ENCODE results near the gene SFRP2.
A peak's percentile ranks its signal among the peaks of the same experiment; 100 is the strongest.

SFRP2 gene

DNA sequence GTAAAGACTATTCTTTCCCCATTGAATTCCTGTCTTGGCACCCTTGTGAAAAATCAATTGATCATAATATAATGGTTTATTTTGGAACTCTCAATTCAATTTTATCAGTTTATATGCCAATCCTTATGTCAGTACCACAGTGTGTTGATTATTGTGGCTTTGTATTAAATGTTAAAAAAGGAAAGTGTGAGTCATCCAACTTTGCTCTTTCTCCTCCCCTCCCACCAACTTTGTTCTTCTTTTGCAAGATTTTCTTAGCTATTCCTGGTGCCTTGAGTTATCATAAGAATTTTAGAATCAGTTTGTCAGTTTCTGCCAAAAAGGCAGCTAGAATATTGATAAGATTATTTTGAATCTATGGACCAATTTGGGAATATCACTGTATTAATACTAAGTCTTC, 17.8 kb downstream of the SFRP2 start:
- no peak for DNase-seq (ENCODE audit: low spot score)

GRCh38 chr4:153766758-153767157, 22.1 kb downstream of the SFRP2 start:
- DNase-seq (ENCODE audit: low spot score) = no peak

DNA sequence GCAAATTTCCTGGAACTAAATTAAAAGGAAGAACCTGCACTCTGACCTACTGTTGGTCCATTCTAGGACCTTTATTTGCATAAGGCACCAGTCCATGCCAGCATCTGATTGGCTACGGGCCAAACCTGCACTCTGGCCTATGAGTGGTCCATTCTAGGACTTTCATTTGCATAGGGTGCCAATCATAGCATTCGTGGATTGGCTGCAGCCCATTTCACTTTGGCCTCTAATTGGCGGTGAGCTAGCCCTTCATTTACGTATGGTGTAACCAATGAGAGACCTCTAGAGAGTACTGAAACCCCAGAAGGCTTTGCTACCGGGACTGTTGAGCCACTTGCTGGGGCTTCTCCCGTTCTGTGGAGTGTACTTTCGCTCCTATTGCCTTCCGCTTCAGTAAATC, 23.0 kb downstream of the SFRP2 start:
- no peak for DNase-seq (ENCODE audit: low spot score)

DNA sequence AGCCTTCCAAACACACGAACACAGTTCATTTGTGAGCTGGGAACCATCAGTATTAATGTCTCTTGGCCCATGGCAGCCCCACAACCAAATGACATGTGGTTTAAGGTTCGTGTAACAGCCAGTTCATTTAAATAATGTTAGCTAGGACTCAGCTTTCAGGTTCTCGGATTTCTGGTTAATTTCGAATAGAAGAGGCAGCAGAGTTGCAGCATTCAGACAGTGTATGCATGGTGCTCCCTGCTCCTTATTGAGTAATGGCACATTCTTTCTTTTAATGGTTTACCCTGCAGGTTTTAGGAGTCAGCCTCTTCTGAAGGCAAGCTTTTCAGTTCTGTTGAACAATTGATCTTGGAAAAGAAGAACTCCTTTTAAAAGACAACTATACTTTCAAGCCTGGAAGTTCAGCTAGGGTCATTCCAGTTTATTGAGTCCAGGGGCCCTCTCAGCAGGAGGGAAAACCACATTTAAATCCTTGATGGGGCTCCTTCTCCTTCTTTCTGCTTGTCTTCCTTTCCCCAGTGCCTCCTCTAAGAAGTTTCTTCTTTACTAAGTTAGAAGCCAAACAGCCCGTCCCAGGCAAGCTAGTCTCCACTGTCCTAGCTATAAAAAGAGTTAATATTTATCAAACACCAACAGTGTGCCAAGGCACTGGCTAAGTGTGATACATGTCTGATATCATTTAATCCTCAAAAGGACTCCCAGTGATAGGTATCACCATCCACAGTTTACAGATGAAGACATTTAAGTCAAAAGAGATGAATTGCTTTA, 24.1 kb downstream of the SFRP2 start:
- no peak for DNase-seq (ENCODE audit: low spot score)

GRCh38 chr4:153763404-153763803, 25.5 kb downstream of the SFRP2 start:
- no peak for DNase-seq (ENCODE audit: low spot score)

- DNase-seq (ENCODE audit: low spot score) = peak; percentile 29
Observed at GRCh38 chr4:153759407-153760316, 29.2 kb downstream of the SFRP2 start, which contains the start of gene RNF175. RNF175 (minus strand) TSS chr4:153760024; CDS start chr4:153759862, 162 bp downstream.

DNA sequence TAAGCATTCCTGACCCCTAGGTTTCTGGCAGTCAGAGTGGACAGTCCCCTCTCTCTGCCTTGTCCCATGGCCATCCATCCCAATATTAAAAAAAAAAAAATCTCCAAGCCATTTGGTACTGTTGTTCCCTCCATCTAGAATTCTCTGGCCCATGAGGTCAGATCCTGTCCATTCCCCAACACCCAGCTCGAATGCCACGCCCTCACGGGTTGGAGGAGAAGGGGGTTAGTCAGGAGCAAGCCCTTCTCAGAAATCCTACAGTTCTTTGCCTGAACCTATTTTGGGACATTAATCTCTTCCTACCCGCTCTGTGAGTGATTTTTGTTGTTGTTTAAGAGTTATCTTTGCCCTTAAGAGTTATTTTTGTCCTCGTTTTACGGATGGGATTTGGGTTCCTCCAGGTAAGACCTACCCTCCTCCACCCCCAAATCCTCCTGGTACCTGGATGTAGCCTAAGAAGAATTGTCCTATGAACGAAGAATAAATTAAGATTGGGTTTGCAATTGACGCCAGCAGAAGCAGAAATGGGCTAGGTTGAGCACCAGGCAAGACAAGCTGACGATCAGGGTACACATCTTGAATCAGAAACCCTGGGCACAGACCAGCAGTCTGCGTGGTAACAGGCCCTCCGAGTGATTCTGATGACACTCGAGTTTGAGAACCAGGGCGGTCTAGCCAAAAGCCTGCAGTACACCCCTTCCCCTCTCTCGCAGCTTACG, 30.0 kb downstream of the SFRP2 start:
- DNase-seq (ENCODE audit: low spot score) = no peak

- no peak for DNase-seq (ENCODE audit: low spot score)
Observed at GRCh38 chr4:153758136-153758535, 30.7 kb downstream of the SFRP2 start.

- no peak for DNase-seq (ENCODE audit: low spot score)
Observed at GRCh38 chr4:153757407-153757806, 31.5 kb downstream of the SFRP2 start.

DNA sequence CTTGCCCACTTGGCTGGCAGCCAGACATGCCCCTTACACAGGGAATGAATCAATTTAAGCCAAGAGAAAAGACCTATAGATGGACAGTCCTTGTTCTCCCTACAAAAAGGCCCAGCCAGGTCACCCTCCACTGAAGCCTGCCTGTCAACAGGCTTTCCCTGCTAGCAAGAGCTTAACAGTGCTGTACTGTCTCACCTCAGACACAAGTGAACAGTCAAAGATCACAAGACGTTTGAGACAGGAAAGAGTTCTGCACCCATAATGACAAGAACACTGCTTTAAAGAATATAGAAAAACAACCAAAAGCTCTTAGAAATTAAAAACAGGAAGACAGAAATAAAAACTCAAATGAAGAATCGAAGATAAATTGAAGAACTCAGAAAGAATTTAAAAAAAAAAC, 33.7 kb downstream of the SFRP2 start:
- no peak for DNase-seq (ENCODE audit: low spot score)

DNA sequence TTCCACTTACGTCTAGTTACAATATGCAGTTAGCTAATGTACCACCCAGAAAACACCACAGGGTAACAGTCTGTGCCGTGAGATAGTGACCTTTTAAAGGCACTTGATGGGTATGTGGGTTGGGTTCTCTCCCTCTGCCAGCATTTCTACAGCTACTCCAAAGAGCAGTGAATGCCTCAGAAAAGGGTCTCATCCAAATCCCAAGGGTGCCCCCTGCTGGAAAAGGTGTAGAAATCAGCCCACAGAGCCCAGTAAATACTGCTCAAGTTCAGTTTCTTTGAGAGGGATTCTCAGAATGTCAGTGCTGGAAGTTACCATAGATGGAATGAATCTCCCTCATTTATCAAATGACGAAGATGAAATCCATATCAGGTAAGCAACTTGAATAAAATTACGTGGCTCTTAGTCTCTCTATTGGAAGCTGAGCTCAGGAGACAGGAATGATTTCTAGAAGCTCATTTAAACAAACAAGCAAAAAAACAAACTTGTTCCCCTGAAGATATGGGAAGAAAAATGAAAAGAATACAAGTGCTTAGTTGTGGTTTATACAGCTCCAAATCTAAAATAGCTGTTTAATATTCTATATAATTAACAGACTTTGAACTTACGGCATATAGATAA, 38.6 kb downstream of the SFRP2 start:
- peak; percentile 66 for DNase-seq (ENCODE audit: low spot score)

GRCh38 chr4:153748378-153748777, 40.5 kb downstream of the SFRP2 start:
- DNase-seq (ENCODE audit: low spot score) = peak; percentile 43

DNA sequence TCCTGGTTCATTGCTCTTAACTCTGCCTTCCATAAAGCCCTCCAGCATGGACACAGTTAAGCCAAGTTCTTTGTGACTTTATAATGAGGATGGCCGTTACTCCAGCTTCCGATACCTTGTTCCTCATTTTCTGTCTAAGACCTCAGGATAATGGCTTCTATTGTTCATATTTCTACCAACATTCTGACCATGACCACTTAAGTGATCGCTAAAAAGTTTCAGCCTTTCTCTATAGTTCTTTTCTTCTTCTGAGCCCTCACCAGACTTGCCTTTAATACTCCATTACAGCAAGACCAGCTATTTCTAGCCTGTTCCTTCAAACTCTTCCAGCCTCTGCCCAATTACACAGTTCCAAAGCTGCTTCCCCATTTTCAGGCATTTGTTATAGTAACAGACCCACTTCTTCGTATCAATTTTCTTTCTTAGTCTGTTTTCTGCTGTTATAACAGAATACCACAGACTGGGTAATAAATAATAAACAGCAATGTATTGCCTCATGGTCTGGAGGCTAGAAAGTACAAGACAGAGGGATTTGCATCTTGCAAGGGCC, 41.4 kb downstream of the SFRP2 start:
- DNase-seq (ENCODE audit: low spot score) = no peak

DNA sequence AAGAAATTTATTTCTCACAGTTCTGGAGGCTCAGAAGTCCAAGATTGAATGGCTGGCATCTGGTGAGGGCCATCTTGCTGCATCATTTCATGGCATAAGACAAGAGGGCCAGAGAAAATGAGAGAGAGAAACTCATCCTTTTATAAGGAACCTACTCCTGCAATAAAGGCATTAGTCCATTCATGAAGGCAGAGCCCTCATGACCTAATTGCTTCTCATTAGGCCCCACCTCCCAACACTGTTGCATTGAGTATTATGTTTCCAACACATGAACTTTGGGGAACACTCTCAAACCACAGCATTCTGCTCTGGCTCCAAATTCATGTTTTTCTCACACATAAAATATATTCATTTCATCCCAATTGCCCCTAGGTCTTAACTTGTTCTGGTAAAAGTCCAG, 43.2 kb downstream of the SFRP2 start:
- no peak for DNase-seq (ENCODE audit: low spot score)

DNA sequence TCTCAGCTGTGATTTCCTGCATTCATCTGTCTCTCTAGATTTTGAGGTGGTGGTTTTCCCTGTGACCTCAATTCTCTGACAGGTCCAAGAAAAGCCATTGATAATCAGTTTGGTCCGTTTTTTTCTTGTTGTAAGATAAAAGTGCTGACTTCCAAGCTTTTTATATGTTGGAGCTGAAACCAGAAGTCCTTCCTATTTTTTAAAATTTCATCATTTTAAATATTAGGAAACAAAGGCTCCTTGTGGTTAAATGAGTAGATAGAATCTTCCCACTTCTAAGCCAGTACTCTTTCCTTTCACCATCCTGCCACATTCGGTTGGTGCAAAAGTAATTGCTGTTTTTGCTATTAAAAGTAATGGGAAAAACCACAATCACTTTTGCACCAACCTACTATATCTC, 47.3 kb downstream of the SFRP2 start:
- DNase-seq (ENCODE audit: low spot score) = no peak

DNA sequence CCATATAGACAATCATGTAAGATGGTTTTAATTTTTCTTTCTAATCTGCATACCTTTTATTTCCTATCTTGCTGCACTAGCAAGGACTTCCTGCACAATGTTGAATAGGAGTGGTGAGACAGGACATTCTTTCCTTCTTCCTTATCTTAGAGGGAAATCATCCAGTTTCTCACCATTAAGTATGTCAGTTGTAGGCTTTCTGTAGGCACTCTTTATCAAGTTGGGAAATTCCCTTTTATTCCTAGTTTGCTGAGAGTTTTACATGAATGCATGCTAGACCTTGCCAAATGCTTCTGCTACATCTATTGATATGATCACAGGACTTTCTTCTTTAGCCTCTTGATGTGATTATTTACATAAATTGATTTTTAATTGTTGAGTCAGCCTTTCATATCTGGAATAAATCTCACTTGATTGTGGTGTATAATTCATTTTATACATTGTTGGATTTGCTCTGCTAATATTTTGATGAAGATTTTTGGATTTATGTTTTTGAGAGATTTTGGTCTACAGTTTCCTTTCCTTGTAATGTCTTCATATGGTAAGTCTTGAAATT, 52.9 kb downstream of the SFRP2 start:
- no peak for DNase-seq (ENCODE audit: low spot score)

DNA sequence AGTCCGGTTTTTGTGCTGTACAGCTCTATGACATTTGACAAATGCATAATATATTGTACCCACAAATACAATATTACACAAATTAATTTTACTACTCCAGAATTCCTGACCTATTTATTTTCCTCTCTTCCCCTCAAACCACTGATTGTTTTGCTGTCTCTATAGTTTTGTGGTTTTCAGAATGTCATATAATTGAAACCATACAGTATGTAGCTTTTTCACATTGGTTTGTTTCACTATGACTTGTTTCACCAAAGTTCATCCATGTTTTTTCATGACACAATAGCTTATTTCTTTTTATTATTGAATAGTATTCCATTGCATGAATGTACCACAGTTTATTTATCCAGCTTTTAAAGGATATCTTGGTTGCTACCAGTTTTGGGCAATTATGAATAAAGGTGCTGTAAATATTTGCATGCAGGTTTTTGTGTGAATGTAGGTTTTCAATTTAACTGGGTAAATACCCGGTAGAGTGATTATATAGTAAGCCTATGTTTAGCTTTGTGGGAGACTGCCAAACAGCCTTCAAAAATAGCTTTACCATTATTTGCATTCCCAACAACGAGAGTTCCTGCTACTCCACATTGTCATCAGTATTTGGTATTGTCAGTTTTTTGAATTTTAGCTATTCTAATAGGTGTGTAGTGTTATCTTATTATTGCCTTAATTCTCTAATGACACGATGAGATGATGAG, 55.0 kb downstream of the SFRP2 start:
- no peak for DNase-seq (ENCODE audit: low spot score)

- DNase-seq (ENCODE audit: low spot score) = peak; percentile 35
Observed at GRCh38 chr4:153731239-153731638, 57.6 kb downstream of the SFRP2 start.

All from AG08396 (cell line).